GM03348 (cell line): ENCODE data around the gene KRTAP10-10.
"Not testable (repeated sequence)": the region's sequence is repeated elsewhere in the genome, so short reads cannot be mapped to it uniquely, and the experiment has no call there.

Experiments used
- DNase-seq: peaks from one replicate; pipeline ENCODE4 v3.0.0; 2012; ENCODE audit warnings: low spot score

The KRTAP10-10 gene

GRCh38 chr21:44602463-44602850 lies 34.7 kb upstream of the KRTAP10-10 start:
- no peak for DNase-seq

- DNase-seq, result no peak
Observed at GRCh38 chr21:44603109-44603875, 33.9 kb upstream of the KRTAP10-10 start.

- DNase-seq, result no peak
Observed at GRCh38 chr21:44603911-44604310, 33.2 kb upstream of the KRTAP10-10 start.

- DNase-seq, result no peak
Observed at GRCh38 chr21:44606495-44606894, 30.7 kb upstream of the KRTAP10-10 start.

- DNase-seq, result no peak
Observed at GRCh38 chr21:44609193-44609592, 28.0 kb upstream of the KRTAP10-10 start.

GRCh38 chr21:44610157-44610843 lies 26.9 kb upstream of the KRTAP10-10 start:
- not testable (repeated sequence) for DNase-seq

- no peak for DNase-seq
Observed at GRCh38 chr21:44611551-44611950, 25.6 kb upstream of the KRTAP10-10 start.

GRCh38 chr21:44612029-44612486 lies 25.1 kb upstream of the KRTAP10-10 start, which contains the start of gene KRTAP10-8:
KRTAP10-8 (plus strand) TSS chr21:44612079; CDS start chr21:44612101, 22 bp downstream.
- DNase-seq, result no peak

GRCh38 chr21:44612669-44613229 lies 24.4 kb upstream of the KRTAP10-10 start:
- DNase-seq, result no peak

- no peak for DNase-seq
Observed at GRCh38 chr21:44613386-44614155, 23.6 kb upstream of the KRTAP10-10 start.

GRCh38 chr21:44614161-44614631 lies 23.0 kb upstream of the KRTAP10-10 start:
- no peak for DNase-seq

GRCh38 chr21:44614961-44615391 lies 22.2 kb upstream of the KRTAP10-10 start:
- DNase-seq, result no peak

- DNase-seq, result no peak
Observed at GRCh38 chr21:44615466-44615865, 21.7 kb upstream of the KRTAP10-10 start.

GRCh38 chr21:44615911-44616590 lies 21.1 kb upstream of the KRTAP10-10 start:
- no peak for DNase-seq

- no peak for DNase-seq
Observed at GRCh38 chr21:44616591-44616926, 20.6 kb upstream of the KRTAP10-10 start.

GRCh38 chr21:44617071-44617501 lies 20.1 kb upstream of the KRTAP10-10 start:
- DNase-seq, result no peak

GRCh38 chr21:44618504-44618903 lies 18.7 kb upstream of the KRTAP10-10 start:
- DNase-seq, result peak; percentile 37

GRCh38 chr21:44618909-44619308 lies 18.2 kb upstream of the KRTAP10-10 start:
- DNase-seq, result no peak

- DNase-seq, result no peak
Observed at GRCh38 chr21:44619886-44620285, 17.3 kb upstream of the KRTAP10-10 start.

GRCh38 chr21:44623575-44623974 lies 13.6 kb upstream of the KRTAP10-10 start:
- no peak for DNase-seq

- no peak for DNase-seq
Observed at GRCh38 chr21:44625756-44626155, 11.4 kb upstream of the KRTAP10-10 start.
